ENCODE measurements around the gene ARVCF. TPM values are rescaled to one million over a fixed set of nuclear protein-coding genes. Genes with fewer than 3 reads are reported as not detected.

The ARVCF gene
- total and polyA plus RNA-seq, 9 of the 15 experiments (the other 6 are each of a cell fraction or from before 2014, with no cell fraction given) = 0.03 to 97.4 (median 15.6) TPM

- no peak for TF ChIP-seq REST (IDR thresholded peaks at IDR 0.05; ENCODE audit: borderline replicate concordance)
- TF ChIP-seq REST (CRISPR knock-in tag; IDR thresholded peaks at IDR 0.05; ENCODE audit: low read depth) = peak; percentile 60; the same call in 1 of the 2 replicates
- TF ChIP-seq ZNF592 (IDR thresholded peaks at IDR 0.05) = no peak
- no peak for TF ChIP-seq ZNF280A (IDR thresholded peaks at IDR 0.05; ENCODE audit: low read depth, partially characterized antibody)
- TF ChIP-seq POLR2A (conservative IDR thresholded peaks at IDR 0.05) = 0 out of 2 replicates have a peak, but pooled peaks have one; percentile 43
- TF ChIP-seq MYBL2 (IDR thresholded peaks at IDR 0.05; ENCODE audit: low read depth) = no peak
- TF ChIP-seq MYBL2 (CRISPR knock-in tag; IDR thresholded peaks at IDR 0.05; ENCODE audit: borderline replicate concordance) = no peak
- TF ChIP-seq PCBP1 (IDR thresholded peaks at IDR 0.05; ENCODE audit: low read depth, low read length, poor library complexity, severe bottlenecking) = peak; percentile 66
- peak; percentile 51 for TF ChIP-seq RBFOX2 (IDR thresholded peaks at IDR 0.05; ENCODE audit: low read depth, low read length)
- TF ChIP-seq ARID3B (CRISPR knock-in tag; IDR thresholded peaks at IDR 0.05; ENCODE audit: borderline replicate concordance) = 0 out of 2 replicates have a peak, but pooled peaks have one; percentile 49
Measured at GRCh38 chr22:19962909-19963806, 53.5 kb downstream of the ARVCF start (continued).

Data from K562 (cell line).